ENCODE results near the gene FRMD4A.

Gene FRMD4A

DNA sequence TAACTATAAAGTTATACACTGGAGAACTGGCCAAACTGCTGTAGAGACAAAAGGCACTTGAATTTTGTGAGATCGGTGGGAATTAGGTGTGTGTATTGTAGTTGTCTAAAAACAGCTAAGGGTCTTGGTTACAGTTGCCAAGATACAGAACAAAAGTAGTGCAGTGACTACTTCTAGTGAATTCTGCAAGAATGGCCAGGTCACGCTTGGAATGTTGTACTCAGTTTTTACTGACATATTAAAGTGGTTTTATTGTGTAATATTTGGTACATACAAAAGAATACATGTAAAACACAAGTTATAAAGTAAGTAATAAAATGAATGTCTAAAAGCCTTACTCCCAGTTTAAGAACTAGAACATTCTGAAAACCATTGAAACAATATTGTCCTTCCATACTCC lies 701.6 kb downstream of the FRMD4A start:
- Mint-ChIP-seq H3K27me3 (no peaks in the 10 kb centered on the region), H3K4me3 (no peak overlapping the region), H3K36me3 (peaks cover 34% of the 10 kb centered on the region), H3K4me1 (peaks cover 8% of the 10 kb centered on the region), H3K9me3 (no peaks in the 10 kb centered on the region), H3K27ac (no peak overlapping the region)
- ATAC-seq, result no peak

DNA sequence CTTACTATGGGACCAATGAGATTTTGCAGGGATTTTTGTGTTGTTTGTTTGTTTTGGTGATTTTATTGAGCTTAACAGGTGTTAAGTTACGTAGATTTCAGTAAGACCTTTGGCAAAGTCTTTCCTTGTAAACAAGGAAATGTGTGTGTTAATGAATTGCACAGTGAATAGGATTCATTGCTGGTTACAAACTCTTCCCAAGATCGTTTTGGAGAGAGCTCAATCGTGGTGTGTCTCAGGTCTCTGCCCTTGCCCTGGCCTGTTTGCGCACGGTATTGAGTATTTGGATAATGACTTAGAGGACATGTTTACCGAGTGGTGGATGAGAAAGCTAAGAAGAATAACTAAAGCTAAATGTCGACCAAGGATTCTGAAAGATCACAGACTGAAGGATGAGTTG lies 702.1 kb downstream of the FRMD4A start:
- Mint-ChIP-seq H3K4me3 (no peak overlapping the region), H3K36me3 (peaks cover 30% of the 10 kb centered on the region), H3K4me1 (peaks cover 8% of the 10 kb centered on the region), H3K27me3 (no peaks in the 10 kb centered on the region), H3K27ac (no peak overlapping the region), H3K9me3 (no peaks in the 10 kb centered on the region)
- no peak for ATAC-seq

DNA sequence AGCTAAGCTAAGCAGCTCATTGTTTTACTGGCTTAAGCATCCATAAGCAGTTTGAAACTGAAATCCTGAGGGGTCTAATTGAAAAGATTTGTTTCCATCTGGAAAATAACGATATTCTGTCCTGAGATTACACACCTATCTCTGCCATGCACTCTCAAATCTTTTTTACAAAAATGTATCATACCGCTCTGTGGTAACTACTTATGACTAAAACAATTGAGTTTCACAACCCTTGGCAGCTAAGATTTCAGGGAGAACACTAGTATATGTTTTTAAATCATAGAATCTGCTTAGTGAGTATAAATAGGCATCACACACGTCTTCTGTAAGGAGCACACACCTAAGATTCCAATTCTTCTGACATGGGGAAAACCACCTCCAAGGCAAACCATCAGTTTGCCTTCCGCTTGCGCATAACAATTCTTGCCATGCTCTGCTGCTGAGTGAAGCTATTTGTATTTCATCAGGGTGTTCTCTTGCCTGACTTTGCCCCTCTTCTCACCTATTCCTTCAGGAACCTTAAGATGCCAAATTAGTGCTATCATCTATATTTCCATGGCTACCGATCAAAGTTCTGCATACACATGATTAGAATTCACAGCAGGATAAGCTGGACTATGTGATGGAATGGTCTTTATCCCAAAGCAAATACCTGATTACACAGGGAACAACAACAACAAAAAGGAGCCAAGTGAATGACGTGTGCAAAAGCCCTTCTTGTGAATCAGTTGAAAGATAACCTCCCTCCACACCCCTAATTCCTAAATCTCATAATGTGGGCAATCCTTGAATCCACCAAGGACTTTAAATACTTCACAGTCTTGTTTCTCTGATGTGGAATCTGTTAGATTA lies 703.0 kb downstream of the FRMD4A start:
- no peak overlapping the region for H3K27ac Mint-ChIP-seq
- H3K27me3 Mint-ChIP-seq, result no peaks in the 10 kb centered on the region
- peaks cover 20% of the 10 kb centered on the region for H3K36me3 Mint-ChIP-seq
- H3K4me1 Mint-ChIP-seq, result peaks cover 8% of the 10 kb centered on the region
- H3K4me3 Mint-ChIP-seq, result no peak overlapping the region
- H3K9me3 Mint-ChIP-seq, result no peaks in the 10 kb centered on the region
- no peak for ATAC-seq

DNA sequence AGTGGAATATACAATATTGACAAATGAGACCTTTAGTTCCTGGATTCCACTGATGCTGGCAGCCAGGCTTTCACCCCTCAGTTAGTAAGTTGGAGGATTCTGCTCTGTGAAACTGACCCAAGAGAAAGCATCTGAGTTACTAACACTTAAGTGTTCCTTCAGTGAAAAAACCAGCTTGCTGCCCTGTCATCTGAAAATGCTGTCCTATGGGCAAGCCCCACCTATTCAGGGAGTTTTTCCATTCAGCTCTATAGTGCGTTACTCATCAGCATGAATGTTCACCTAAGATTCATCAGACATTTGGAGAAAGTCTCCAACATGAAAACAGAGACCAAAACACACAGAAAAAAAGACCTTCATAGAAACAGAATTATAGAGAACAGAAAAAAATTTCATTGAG lies 706.1 kb downstream of the FRMD4A start:
- Mint-ChIP-seq H3K9me3 (no peaks in the 10 kb centered on the region), H3K27me3 (no peaks in the 10 kb centered on the region), H3K36me3 (peaks cover 5% of the 10 kb centered on the region), H3K4me3 (no peak overlapping the region), H3K4me1 (no peaks in the 10 kb centered on the region), H3K27ac (no peak overlapping the region)
- no peak for ATAC-seq

DNA sequence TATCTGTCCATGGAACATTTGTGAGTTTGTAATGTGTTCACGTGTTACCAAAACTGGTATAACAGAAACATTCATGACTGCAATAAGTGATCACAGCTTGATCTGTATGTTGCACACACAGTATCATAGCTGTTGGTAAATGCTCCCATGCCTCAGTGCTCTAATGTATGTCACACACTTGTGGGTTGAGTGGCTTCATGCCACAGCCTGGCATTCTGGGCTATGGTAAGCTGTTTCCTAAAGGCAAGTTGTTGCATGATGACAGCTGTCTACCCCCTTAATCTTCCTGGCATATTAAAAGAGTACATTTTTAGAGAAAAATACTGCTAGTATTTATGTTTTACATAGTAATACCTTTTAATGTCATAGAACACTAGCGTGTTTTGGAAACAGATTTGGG lies 708.8 kb downstream of the FRMD4A start:
- Mint-ChIP-seq H3K9me3 (no peaks in the 10 kb centered on the region), H3K27ac (no peak overlapping the region), H3K4me1 (no peaks in the 10 kb centered on the region), H3K4me3 (no peak overlapping the region), H3K27me3 (no peaks in the 10 kb centered on the region), H3K36me3 (peaks cover 25% of the 10 kb centered on the region)
- ATAC-seq, result no peak

DNA sequence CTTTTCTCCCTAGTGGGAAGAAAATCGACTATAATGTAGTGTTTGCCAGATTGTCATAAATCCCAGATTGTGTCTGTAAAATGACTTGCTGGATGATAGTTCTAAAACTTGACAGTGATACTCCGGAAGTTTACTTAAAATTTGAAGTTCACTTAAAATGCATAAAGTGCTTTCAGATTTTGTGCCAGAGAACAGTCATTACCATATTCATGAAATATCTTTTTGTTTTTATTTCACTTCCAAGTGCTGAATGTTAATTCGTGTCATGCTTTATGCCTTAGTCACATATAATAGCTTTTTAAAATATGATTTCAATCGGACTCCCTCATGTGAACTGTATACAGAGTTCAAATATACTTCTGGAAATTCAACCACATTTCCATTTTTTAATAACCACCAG lies 713.6 kb downstream of the FRMD4A start:
- H3K4me1 Mint-ChIP-seq, result no peaks in the 10 kb centered on the region
- no peak overlapping the region for H3K4me3 Mint-ChIP-seq
- H3K27me3 Mint-ChIP-seq, result no peaks in the 10 kb centered on the region
- ATAC-seq, result no peak
- peaks cover 66% of the 10 kb centered on the region for H3K36me3 Mint-ChIP-seq
- no peak overlapping the region for H3K27ac Mint-ChIP-seq
- no peaks in the 10 kb centered on the region for H3K9me3 Mint-ChIP-seq

DNA sequence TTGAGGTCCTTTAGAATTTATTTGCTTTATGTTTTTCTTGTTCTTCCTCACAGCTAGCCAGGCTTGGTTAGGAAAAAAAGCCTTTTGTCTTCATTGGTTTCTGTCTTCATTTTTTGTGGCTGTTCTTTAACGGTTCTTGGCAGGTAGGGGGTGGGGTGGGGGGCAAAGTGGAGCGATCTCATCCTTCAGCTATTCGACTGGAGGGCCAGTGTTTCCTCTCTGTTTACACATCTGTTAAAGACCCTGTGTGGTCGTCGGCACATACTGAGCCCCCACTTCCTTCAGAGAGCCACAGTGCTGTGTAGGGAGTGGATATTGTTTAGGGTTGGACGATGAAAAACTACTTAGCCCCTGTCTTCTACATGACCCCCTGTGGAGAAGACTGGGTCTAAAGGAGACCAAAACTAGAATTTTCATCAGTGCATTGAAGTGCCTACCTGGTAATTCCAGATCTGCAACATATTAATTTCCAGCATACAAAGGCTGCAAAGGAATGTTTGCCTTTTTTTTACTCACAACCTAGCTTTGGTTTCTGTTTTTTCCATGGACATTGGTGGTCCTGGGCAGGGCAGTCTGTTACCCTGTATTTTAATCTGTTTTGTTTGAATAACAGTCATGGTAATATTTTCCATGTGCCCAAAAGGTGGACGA lies 714.9 kb downstream of the FRMD4A start:
- no peak for ATAC-seq
- no peaks in the 10 kb centered on the region for H3K4me1 Mint-ChIP-seq
- H3K4me3 Mint-ChIP-seq, result no peak overlapping the region
- no peaks in the 10 kb centered on the region for H3K9me3 Mint-ChIP-seq
- H3K27ac Mint-ChIP-seq, result no peak overlapping the region
- H3K27me3 Mint-ChIP-seq, result no peaks in the 10 kb centered on the region
- H3K36me3 Mint-ChIP-seq, result peaks cover 73% of the 10 kb centered on the region

DNA sequence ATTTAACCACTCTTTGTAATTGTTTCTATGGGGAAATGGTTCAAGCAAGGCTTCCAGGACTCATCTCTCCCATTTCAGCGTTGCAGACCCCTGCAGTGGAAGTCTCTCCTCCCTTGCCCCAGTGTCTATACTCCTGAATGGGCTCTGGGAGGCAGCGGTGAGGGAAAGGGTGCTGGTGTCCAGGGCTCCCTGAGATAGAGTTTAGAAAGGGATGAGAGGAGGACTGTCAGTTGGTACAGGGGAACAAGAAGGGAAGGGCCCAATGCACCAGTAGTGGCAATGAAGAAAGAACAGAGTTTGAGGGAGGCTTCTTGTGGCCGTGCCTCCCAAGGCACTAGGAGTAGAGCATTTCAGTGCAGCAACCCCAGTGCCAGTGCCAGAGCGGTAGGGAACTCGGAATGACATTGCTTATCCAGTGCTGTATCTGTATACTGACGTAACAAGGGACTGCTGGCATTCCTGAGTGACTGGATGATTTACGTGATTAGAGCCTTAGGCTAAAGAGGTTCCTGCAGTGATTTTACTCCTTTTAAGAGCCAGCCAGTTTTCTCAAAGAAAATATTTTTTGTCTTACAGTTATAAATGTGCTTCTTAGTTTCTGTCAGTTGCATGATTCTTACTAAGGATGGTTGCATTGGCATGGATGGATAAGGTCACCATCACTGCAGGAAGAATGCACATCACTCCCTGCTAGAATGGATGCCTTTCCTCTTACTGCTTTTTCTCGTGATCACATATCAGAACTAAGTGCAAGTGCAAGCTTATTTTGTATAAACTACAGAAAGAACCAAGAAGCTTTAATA lies 716.0 kb downstream of the FRMD4A start:
- no peak overlapping the region for H3K27ac Mint-ChIP-seq

DNA sequence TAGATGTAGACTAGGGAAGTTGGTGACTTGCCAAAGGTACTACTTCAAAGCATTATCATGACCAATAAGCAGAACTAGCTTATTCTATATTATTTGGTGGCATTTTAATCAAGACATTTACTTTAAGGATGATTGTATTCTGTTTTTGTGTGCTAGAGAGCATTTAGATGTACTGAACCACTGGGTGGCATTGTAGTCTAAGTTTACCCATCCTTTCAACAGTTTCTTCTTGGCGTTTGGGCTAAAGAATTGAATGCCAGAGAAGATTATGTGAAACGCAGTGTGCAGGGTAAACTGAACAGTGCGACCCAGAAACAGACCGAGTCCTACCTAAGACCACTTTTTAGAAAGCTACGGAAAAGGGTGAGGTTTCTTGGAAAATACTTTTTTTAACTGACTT lies 717.2 kb downstream of the FRMD4A start:
- no peak overlapping the region for H3K4me3 Mint-ChIP-seq
- no peak overlapping the region for H3K27ac Mint-ChIP-seq
- no peaks in the 10 kb centered on the region for H3K9me3 Mint-ChIP-seq
- no peaks in the 10 kb centered on the region for H3K4me1 Mint-ChIP-seq
- ATAC-seq, result no peak
- peaks cover 81% of the 10 kb centered on the region for H3K36me3 Mint-ChIP-seq
- H3K27me3 Mint-ChIP-seq, result no peaks in the 10 kb centered on the region

More for the DNA sequence above, 716.0 kb downstream of the FRMD4A start:
- no peaks in the 10 kb centered on the region for H3K27me3 Mint-ChIP-seq
- no peak overlapping the region for H3K4me3 Mint-ChIP-seq
- H3K4me1 Mint-ChIP-seq, result no peaks in the 10 kb centered on the region
- H3K9me3 Mint-ChIP-seq, result no peaks in the 10 kb centered on the region
- no peak for ATAC-seq
- peaks cover 84% of the 10 kb centered on the region for H3K36me3 Mint-ChIP-seq

DNA sequence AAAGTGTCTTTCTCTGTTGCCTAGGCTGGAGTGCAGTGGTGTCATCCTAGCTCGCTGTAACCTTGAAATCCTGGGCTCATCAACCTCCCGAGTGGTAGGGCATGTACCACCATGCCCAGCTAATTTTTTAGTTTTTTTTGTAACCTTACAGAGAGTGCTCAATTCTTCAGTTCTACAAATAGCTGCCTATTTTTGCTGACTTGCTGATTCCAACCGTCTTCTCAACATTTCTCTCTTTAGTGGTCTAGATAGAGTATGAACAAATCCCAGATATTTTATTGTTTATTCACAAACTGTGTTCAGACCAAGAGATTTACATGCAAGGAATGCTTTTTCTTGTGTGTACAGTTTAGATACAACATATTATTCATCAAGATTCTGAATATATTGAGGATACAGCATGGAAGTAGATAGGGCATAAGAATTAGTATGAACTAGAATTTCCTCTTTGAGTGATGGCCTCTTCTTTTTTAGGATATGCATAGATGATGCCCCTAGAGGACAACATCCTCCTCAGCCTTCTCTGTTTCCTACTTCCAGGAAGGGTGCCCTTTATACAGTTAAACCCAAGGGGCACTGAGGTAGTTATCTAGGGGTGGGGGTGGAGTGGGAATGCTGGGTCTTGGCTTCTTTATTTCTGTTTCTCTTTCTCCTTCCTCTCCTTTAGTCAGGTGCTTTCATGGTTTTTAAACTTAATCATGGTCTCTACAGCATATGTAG lies 717.9 kb downstream of the FRMD4A start:
- H3K9me3 Mint-ChIP-seq, result no peaks in the 10 kb centered on the region
- peaks cover 80% of the 10 kb centered on the region for H3K36me3 Mint-ChIP-seq
- ATAC-seq, result no peak
- H3K27ac Mint-ChIP-seq, result no peak overlapping the region
- H3K4me1 Mint-ChIP-seq, result no peaks in the 10 kb centered on the region
- no peak overlapping the region for H3K4me3 Mint-ChIP-seq
- no peaks in the 10 kb centered on the region for H3K27me3 Mint-ChIP-seq

DNA sequence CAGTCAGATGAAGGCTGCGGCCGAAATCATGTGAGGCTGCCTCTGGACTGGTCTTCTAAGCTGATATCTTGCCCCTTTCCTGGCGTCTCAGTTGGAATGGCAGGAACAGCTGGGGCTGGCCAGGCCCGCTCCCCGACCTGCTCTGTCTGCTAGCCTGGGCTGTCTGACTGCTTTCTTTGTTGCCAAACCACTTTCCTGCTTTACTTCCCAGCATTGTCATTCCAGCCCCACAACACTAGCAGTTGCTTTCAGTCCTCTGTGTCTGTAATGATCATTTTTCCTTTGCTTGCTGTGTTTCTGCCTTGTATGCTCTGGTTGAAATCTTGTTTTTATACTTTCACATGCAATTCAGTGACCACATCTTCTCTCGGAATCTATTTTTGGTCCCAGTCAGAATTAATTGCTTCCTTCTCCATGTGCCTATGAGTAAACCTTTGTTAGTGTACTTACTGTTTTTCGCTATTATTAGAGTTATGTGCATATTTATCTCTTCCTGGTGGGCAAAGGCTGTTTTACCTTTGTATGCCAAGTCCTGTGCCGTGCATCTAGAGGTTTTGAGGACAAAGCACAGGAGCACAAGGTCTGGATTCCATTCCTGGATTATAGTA lies 722.4 kb downstream of the FRMD4A start:
- Mint-ChIP-seq H3K9me3 (no peaks in the 10 kb centered on the region), H3K27me3 (no peaks in the 10 kb centered on the region), H3K4me1 (no peaks in the 10 kb centered on the region), H3K36me3 (peaks cover 61% of the 10 kb centered on the region), H3K4me3 (no peak overlapping the region), H3K27ac (no peak overlapping the region)
- ATAC-seq, result no peak

DNA sequence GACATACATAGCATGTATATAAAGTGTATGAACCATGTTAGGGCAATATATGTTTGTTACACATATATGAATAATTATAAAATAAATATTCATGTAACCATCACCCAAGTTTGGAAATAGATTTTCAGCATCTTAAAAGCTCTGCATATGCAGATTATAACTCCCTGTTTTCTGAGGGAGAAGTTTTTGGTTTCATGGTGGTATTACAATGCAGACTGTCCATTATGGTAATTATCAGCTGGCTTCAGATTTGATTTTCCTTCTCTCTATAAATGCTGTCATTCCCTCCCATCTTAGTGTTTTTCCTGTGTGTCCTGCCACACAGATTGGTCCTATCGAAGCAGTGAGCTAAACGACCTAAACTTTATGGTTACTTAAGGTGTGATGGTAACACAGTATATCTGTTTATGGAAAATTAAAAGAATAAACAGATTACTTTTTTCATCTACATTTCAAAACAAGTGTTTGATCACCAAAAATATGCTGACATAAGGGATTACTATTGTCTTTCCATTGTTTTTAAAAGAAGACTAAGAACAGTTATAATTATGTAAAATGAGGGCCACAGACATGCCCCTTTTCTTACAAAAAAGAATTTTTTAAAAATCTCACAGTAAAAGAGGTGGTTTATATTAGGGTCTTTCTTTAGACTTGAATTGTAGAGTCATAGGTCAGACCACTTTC lies 726.2 kb downstream of the FRMD4A start:
- H3K36me3 Mint-ChIP-seq, result peaks cover 55% of the 10 kb centered on the region

DNA sequence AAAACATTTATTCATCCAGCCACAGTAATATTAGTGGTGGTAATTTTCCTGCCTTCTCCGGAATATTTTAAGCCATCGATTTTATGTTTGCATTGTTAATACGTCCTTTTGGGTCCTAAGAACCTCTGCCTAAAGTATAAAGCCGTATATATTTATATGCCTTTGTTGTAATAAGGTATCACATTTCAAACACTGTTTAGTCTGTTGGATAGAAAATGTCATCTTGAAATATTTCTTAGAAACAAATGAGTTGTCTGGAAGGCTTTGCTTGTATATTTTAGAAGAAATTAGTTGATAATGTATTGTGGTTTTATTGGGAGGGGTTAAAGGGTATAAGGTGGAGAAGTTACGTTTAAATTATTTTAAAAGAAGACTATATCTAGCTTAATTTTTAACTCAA lies 732.8 kb downstream of the FRMD4A start:
- H3K4me1 Mint-ChIP-seq, result peaks cover 10% of the 10 kb centered on the region
- no peak overlapping the region for H3K27ac Mint-ChIP-seq
- H3K4me3 Mint-ChIP-seq, result no peak overlapping the region
- H3K27me3 Mint-ChIP-seq, result no peaks in the 10 kb centered on the region
- no peak for ATAC-seq
- H3K36me3 Mint-ChIP-seq, result peaks cover 51% of the 10 kb centered on the region
- no peaks in the 10 kb centered on the region for H3K9me3 Mint-ChIP-seq

More for the DNA sequence above, 726.2 kb downstream of the FRMD4A start:
- no peak overlapping the region for H3K27ac Mint-ChIP-seq
- no peaks in the 10 kb centered on the region for H3K27me3 Mint-ChIP-seq
- no peak overlapping the region for H3K4me3 Mint-ChIP-seq
- no peaks in the 10 kb centered on the region for H3K4me1 Mint-ChIP-seq
- ATAC-seq, result no peak
- H3K9me3 Mint-ChIP-seq, result no peaks in the 10 kb centered on the region

DNA sequence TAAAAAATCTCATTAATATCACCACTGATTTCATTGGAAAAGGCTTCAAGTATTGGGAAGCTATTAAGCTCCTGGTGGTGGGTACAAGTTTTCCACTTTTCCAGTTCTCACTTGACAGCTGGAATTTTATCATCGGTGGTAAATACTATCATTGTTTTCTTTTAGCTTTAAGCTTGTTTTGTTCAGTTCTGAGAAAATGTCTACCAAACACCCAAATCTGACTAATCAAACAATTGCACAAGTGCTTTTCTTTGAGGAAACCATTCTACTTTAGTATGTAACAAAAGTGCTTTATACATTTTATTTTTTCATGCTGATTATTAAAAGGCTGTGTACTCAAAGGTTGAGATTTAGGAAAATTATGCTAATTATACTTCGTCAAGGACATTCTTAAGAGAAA lies 736.1 kb downstream of the FRMD4A start:
- Mint-ChIP-seq H3K4me1 (peaks cover 17% of the 10 kb centered on the region), H3K9me3 (no peaks in the 10 kb centered on the region), H3K27ac (no peak overlapping the region), H3K4me3 (no peak overlapping the region), H3K27me3 (no peaks in the 10 kb centered on the region), H3K36me3 (peaks cover 44% of the 10 kb centered on the region)
- ATAC-seq, result no peak
